HepG2 (cell line): ENCODE measurements around the gene NPHS1.

Experiments
- KLF13 ChIP-seq: sonication (generic); formaldehyde crosslinking; IDR thresholded peaks from 2 replicates; pipeline ENCODE4 v1.4.0; 2020; ENCODE audit warnings: mild to moderate bottlenecking, missing genetic modification reagents
- ZNF235 ChIP-seq: sonication (generic); formaldehyde crosslinking; IDR thresholded peaks from 2 replicates; pipeline ENCODE4 v1.8.1; 2023; ENCODE audit warnings: mild to moderate bottlenecking, missing genetic modification reagents, borderline replicate concordance
- ZSCAN25 ChIP-seq: sonication (generic); formaldehyde crosslinking; IDR thresholded peaks from 2 replicates; pipeline ENCODE4 v1.8.0; 2022; ENCODE audit warnings: mild to moderate bottlenecking, missing genetic modification reagents

GRCh38 chr19:35787227-35787799 lies 65.0 kb downstream of the NPHS1 start:
- TF ChIP-seq KLF13 (CRISPR knock-in tag) (no peak), ZSCAN25 (CRISPR knock-in tag) (no peak), ZNF235 (CRISPR knock-in tag) (no peak)
